Occipital lobe (tissue), 2 donors: Measurements from ENCODE around the gene ALDOA. TPM values are rescaled to one million over a fixed set of nuclear protein-coding genes. Genes with fewer than 3 reads are reported as not detected.
"Not testable (repeated sequence)": the region's sequence is repeated elsewhere in the genome, so short reads cannot be mapped to it uniquely, and the experiment has no call there.

ENCODE experiments used
- DNase-seq: peaks from one replicate; lab custom pipeline; 2025; lab: John Stamatoyannopoulos, UW
- total RNA-seq: library from RNA; depleted of rRNA; stranded (reverse); fragments of >200 nt; gene quantifications from one replicate; pipeline ENCODE4 v1.2.3, GENCODE V29; 2014

The ALDOA gene
- total RNA-seq, 1 donor from 2014 or later, result 57.4 TPM

- no peak for DNase-seq
Observed at GRCh38 chr16:30114411-30114810, 48.9 kb downstream of the ALDOA start.

DNA sequence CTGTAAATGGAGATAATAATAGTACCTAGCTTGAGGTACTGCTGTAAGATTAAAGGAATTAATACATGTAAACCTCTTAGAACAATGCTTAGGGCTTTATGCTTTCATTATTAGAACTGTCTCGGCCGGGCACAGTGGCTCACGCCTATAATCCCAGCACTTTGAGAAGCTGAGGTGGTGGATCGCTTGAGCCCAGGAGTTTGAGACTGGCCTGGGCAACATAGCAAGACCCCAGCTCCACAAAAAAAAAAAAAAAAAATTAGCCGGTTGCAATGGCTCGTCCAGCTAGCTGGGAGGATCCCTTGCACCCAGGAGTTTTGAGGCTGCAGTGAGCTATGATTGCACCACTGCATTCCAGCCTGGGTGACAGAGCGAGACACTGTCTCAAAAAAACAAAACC is 49.3 kb downstream of the ALDOA start:
- not testable (repeated sequence) for DNase-seq

DNA sequence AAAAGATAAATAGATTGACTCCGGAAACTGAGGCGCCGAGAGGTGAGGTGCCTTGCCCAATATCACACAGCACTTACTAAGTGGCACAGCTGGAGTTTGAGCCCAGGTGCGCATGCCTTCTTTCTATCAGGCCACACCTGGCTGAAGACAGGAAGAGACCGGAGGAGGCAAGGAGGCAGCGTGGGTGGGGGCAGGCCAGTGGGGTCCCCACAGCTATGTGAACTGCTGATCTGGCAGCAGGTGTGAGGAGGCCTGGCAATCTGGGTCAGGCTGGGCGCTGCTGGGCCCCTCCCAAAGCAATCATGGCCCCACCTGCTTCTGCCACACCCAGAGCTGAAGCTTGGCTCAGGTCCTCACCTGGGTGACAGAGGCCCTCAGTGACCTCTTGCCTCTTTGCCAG is 49.7 kb downstream of the ALDOA start:
- no peak for DNase-seq

DNA sequence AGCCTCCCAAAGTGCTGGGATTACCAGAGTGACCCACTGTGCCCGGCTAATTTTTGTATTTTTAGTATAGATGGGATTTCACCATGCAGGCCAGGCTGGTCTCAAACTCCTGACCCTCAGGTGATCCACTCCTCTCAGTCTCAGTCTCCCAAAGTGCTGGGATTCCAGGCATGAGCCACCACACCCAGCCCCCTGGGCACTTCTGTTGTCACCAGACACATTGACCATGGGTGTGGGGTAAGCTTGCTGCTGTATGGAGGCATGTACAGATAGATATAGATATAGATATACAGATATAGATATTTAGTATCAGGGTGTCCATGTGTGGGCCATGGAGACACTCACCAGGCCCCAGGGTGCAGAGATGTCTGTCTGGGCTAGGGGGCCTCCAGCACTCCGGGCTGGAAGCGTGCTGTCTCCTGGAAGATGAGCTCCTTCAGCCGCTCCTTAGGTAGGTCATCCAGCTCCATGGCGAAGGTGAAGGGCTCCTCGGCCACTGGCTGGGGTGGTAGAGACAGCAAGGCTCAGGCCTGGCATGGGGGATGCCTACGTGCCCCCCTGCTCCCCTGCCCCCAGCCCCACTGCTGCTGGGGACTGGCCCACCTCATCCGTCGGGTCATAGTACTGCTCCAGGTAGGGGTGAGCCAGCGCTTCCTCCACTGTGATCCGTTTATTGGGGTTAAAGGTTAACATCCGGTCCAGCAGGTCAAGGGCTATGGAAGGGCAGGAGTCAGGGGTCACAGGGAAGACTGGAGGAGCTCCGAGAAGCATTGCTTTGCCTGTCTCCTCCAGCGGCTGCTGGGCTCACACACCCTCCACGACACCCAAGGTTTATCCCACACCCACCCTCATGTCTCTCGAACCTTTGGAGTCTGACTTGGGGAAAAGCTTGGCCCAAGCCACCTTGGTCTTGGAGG is 51.0 kb downstream of the ALDOA start:
- DNase-seq, result no peak

DNA sequence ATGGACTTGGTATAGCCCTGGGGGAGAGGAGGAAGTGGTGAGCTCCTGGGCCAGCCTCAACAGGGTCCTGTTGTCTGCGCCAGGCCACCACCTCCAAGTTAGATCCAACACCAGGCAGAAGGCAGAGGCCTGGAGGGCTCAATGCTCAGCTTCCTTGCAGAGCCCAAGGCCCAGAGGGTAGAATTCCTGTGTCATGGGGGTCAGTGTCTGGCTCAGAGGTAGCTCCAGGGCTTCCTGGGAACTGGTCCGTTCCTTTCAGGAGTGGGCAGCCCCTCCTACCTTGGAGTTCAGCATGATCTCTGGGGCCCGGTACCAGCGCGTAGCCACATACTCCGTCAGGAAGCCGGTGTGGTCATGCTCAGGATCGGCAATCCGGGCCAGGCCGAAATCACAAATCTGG is 52.2 kb downstream of the ALDOA start:
- DNase-seq, result no peak

- no peak for DNase-seq
Observed at GRCh38 chr16:30119428-30119827, 53.9 kb downstream of the ALDOA start.

Other genes starting within 250 kb of the ALDOA start
- 10.8 TPM for gene PAGR1, start 249.6 kb upstream of the ALDOA start, total RNA-seq
- 6.1 TPM for gene MVP, start 245.3 kb upstream of the ALDOA start, total RNA-seq
- 47.1 TPM for gene CDIPT, start 202.5 kb upstream of the ALDOA start, total RNA-seq
- 32.1 TPM for gene SEZ6L2, start 166.2 kb upstream of the ALDOA start, total RNA-seq
- 17.2 TPM for gene ASPHD1, start 165.3 kb upstream of the ALDOA start, total RNA-seq
- 15.6 TPM for gene KCTD13, start 139.5 kb upstream of the ALDOA start, total RNA-seq
- 22.5 TPM for gene TMEM219, start 103.7 kb upstream of the ALDOA start, total RNA-seq
- gene TAOK2, start 91.9 kb upstream of the ALDOA start, total RNA-seq, result 49.8 TPM
- gene HIRIP3, start 70.1 kb upstream of the ALDOA start, total RNA-seq, result 13.1 TPM
- gene INO80E, start 69.5 kb upstream of the ALDOA start, total RNA-seq, result 27.8 TPM
- 10.5 TPM for gene DOC2A, start 54.7 kb upstream of the ALDOA start, total RNA-seq
- gene C16orf92, start 42.6 kb upstream of the ALDOA start, total RNA-seq, result not detected
- gene TLCD3B, start 34.5 kb upstream of the ALDOA start, total RNA-seq, result 12.5 TPM
- gene PPP4C, start 10.2 kb downstream of the ALDOA start, total RNA-seq, result 81.4 TPM
- gene TBX6, start 26.2 kb downstream of the ALDOA start, total RNA-seq, result 0.16 TPM
- gene YPEL3, start 30.5 kb downstream of the ALDOA start, total RNA-seq, result 21.1 TPM
- gene GDPD3, start 47.8 kb downstream of the ALDOA start, total RNA-seq, result 0.47 TPM
- 25.7 TPM for gene MAPK3, start 57.5 kb downstream of the ALDOA start, total RNA-seq
- gene CORO1A, start 117.8 kb downstream of the ALDOA start, total RNA-seq, result 15.9 TPM
- 12.5 TPM for gene BOLA2B, start 127.9 kb downstream of the ALDOA start, total RNA-seq
- gene SLX1A, start 128.1 kb downstream of the ALDOA start, total RNA-seq, result 13.9 TPM
- gene SULT1A3, start 133.5 kb downstream of the ALDOA start, total RNA-seq, result 2.3 TPM
- 0.78 TPM for gene NPIPB13, start 182.7 kb downstream of the ALDOA start, total RNA-seq